ENCODE measurements around the gene LRRC4C. TPM values are rescaled to one million over a fixed set of nuclear protein-coding genes. Genes with fewer than 3 reads are reported as not detected.
A peak's percentile ranks its signal among the peaks of the same experiment; 100 is the strongest.

The LRRC4C gene
- polyA plus RNA-seq, 1 donor from 2014 or later = 24.3 TPM

- TF ChIP-seq EZH2 (IDR thresholded peaks at IDR 0.05; ENCODE audit: borderline replicate concordance, insufficient read depth, low read length, poor library complexity, severe bottlenecking) (no peak), SMC3 (conservative IDR thresholded peaks at IDR 0.05; ENCODE audit: poor library complexity) (no peak), EP300 (conservative IDR thresholded peaks at IDR 0.05; ENCODE audit: poor library complexity, severe bottlenecking) (no peak), REST (IDR thresholded peaks at IDR 0.05; ENCODE audit: borderline replicate concordance) (no peak)
- Histone ChIP-seq H3K27me3 (ENCODE audit: insufficient read depth, low read depth, low read length) (no peaks in the 10 kb centered on the region), H3K27ac (ENCODE audit: low read length) (no peak overlapping the region), H2AFZ (ENCODE audit: low read depth, low read length) (no peak overlapping the region), H3F3A (ENCODE audit: insufficient read depth, low read length, poor library complexity, severe bottlenecking) (no peaks in the 10 kb centered on the region), H3K36me3 (ENCODE audit: insufficient read depth, low read length) (no peaks in the 10 kb centered on the region), H3K79me2 (replicated peaks; ENCODE audit: insufficient read depth, low read length) (no peaks in the 10 kb centered on the region), H3K4me2 (ENCODE audit: low read length) (no peak overlapping the region), H3K9me2 (ENCODE audit: insufficient read depth, low read length) (no peaks in the 10 kb centered on the region), H3K9ac (ENCODE audit: low read length) (no peak overlapping the region), H3K4me3 (ENCODE audit: low read length) (no peak overlapping the region), H4K20me1 (ENCODE audit: insufficient read depth) (no peaks in the 10 kb centered on the region), H3K9me3 (ENCODE audit: low read length) (peaks cover 8% of the 10 kb centered on the region)
Observed at GRCh38 chr11:40149721-40150120, 1309.7 kb downstream of the LRRC4C start.

- no peak overlapping the region for H3K27ac ChIP-seq (ENCODE audit: low read length)
- no peak overlapping the region for H2AFZ ChIP-seq (ENCODE audit: low read depth, low read length)
- TF ChIP-seq RAD21 (conservative IDR thresholded peaks at IDR 0.05) = no peak
- TF ChIP-seq SMC3 (conservative IDR thresholded peaks at IDR 0.05; ENCODE audit: poor library complexity) = no peak
- TF ChIP-seq POLR2AphosphoS5 (IDR thresholded peaks at IDR 0.05) = peak; percentile 30
- TF ChIP-seq REST (IDR thresholded peaks at IDR 0.05; ENCODE audit: borderline replicate concordance) = no peak
- no peak for TF ChIP-seq TAF1 (IDR thresholded peaks at IDR 0.05; ENCODE audit: low read depth)
- no peak for TF ChIP-seq EZH2 (IDR thresholded peaks at IDR 0.05; ENCODE audit: borderline replicate concordance, insufficient read depth, low read length, poor library complexity, severe bottlenecking)
- TF ChIP-seq CTCF (IDR thresholded peaks at IDR 0.05; ENCODE audit: poor library complexity, severe bottlenecking) = no peak
- TF ChIP-seq EP300 (conservative IDR thresholded peaks at IDR 0.05; ENCODE audit: poor library complexity, severe bottlenecking) = no peak
- no peak for TF ChIP-seq MXI1 (conservative IDR thresholded peaks at IDR 0.05; ENCODE audit: poor library complexity, severe bottlenecking)
- no peak overlapping the region for H3K4me3 ChIP-seq (ENCODE audit: low read length)
- H3K27me3 ChIP-seq (ENCODE audit: insufficient read depth, low read depth, low read length) = no peaks in the 10 kb centered on the region
- H3K9me3 ChIP-seq (ENCODE audit: low read length) = no peaks in the 10 kb centered on the region
- no peaks in the 10 kb centered on the region for H4K20me1 ChIP-seq (ENCODE audit: insufficient read depth)
- no peak overlapping the region for H3K9ac ChIP-seq (ENCODE audit: low read length)
- no peak overlapping the region for H3K4me2 ChIP-seq (ENCODE audit: low read length)
- H3F3A ChIP-seq (ENCODE audit: insufficient read depth, low read length, poor library complexity, severe bottlenecking) = no peaks in the 10 kb centered on the region
- no peaks in the 10 kb centered on the region for H3K9me2 ChIP-seq (ENCODE audit: insufficient read depth, low read length)
- peaks cover 8% of the 10 kb centered on the region for H3K36me3 ChIP-seq (ENCODE audit: insufficient read depth, low read length)
- no peaks in the 10 kb centered on the region for H3K79me2 ChIP-seq (replicated peaks; ENCODE audit: insufficient read depth, low read length)
Observed at GRCh38 chr11:40140560-40140959, 1318.9 kb downstream of the LRRC4C start.

All from neural cell (in vitro differentiated cells).